K562 (cell line): Measurements from ENCODE around the gene PPP1R14B. TPM values are rescaled to one million over a fixed set of nuclear protein-coding genes. Genes with fewer than 3 reads are reported as not detected.

Experiments used
- ELF1 ChIP-seq: fragments of 200-800 bp; sonication (Bioruptor generic); IDR thresholded peaks from 2 replicates; pipeline ENCODE4 v1.6.1; 2016; ENCODE audit warnings: missing genetic modification characterization, missing compliant biosample characterization
- FUS ChIP-seq: fragments of 200-400 bp; formaldehyde crosslinking; optimal IDR thresholded peaks from 2 replicates; pipeline ENCODE3; 2017; ENCODE audit warnings: low read depth, low read length
- GTF2E2 ChIP-seq: fragments of 200-800 bp; sonication (Bioruptor generic); IDR thresholded peaks from 2 replicates; pipeline ENCODE4 v1.6.1; 2016; ENCODE audit warnings: missing genetic modification characterization, missing compliant biosample characterization
- MED1 ChIP-seq: sonication (generic); formaldehyde crosslinking; IDR thresholded peaks from 2 replicates; pipeline ENCODE4 v1.8.1; 2023; ENCODE audit warnings: missing genetic modification reagents, borderline replicate concordance
- MXI1 ChIP-seq: IDR thresholded peaks from 2 replicates; pipeline ENCODE4 v1.6.1; 2011; ENCODE audit warnings: low read depth, mild to moderate bottlenecking, improper control_type of control experiment, low read length
- NR2F6 ChIP-seq: fragments of 450-650 bp; formaldehyde crosslinking; IDR thresholded peaks from 2 replicates; pipeline ENCODE4 v1.4.0; 2020; ENCODE audit warnings: mild to moderate bottlenecking
- RHOXF2B ChIP-seq: fragments of 250-450 bp; sonication (Bioruptor Pico); conservative IDR thresholded peaks from 2 replicates; pipeline ENCODE4 v1.5.1; 2021
- TCF3 ChIP-seq: sonication (generic); formaldehyde crosslinking; IDR thresholded peaks from 2 replicates; pipeline ENCODE4 v1.4.0; 2020; ENCODE audit warnings: mild to moderate bottlenecking, missing genetic modification reagents
- ZBTB8A ChIP-seq: fragments of 450-650 bp; IDR thresholded peaks from 2 replicates; pipeline ENCODE4 v1.6.1; 2018; ENCODE audit warnings: mild to moderate bottlenecking, moderate library complexity; ENCODE audit not compliant: partially characterized antibody
- ZNF24 ChIP-seq: fragments of 450-650 bp; IDR thresholded peaks from 2 replicates; pipeline ENCODE4 v1.6.1; 2016
- ZNF253 ChIP-seq: fragments of 250-450 bp; sonication (Bioruptor Pico); conservative IDR thresholded peaks from 2 replicates; pipeline ENCODE4 v1.6.1; 2021; ENCODE audit warnings: mild to moderate bottlenecking
- ZNF263 ChIP-seq: sonication (generic); formaldehyde crosslinking; IDR thresholded peaks from 2 replicates; pipeline ENCODE4 v1.8.0; 2022; ENCODE audit warnings: mild to moderate bottlenecking, missing genetic modification reagents, borderline replicate concordance
- ZNF282 ChIP-seq: sonication (generic); formaldehyde crosslinking; IDR thresholded peaks from 2 replicates; pipeline ENCODE4 v1.8.1; 2023; ENCODE audit warnings: missing genetic modification reagents
- ZSCAN32 ChIP-seq: fragments of 450-650 bp; formaldehyde crosslinking; IDR thresholded peaks from 2 replicates; pipeline ENCODE4 v1.4.0; 2020; ENCODE audit warnings: mild to moderate bottlenecking, moderate library complexity
- polyA plus RNA-seq, 8 experiments: library from polyadenylated mRNA; depleted of rRNA in 4 of 8; stranded (reverse) in 5 of 8; unstranded in 3 of 8; fragments of >200 nt; fragmentation: Nextera tagmentation in 2 of 8; fragmentation: Illumina TruSeq in 1 of 8; extraction: Ambion mirVana in 2 of 8; extraction: Trizol in 1 of 8; gene quantifications; 2 replicates each; pipeline versions ENCODE4 v1.2.1 to v1.2.3, GENCODE V29; 2011 to 2014; ENCODE audit warnings: inconsistent platforms in 1 of 8, missing spikeins in 1 of 8
- total RNA-seq, 7 experiments: library from RNA; depleted of rRNA in 6 of 7; stranded (reverse); fragments of >200 nt in 6 of 7; fragmentation: Illumina TruSeq in 2 of 7; extraction: Trizol in 2 of 7; gene quantifications; 2 replicates each; pipeline versions ENCODE4 v1.2.1 to v1.2.3, GENCODE V29; 2011 to 2021; ENCODE audit warnings: low replicate concordance in 1 of 7
- TF ChIP-seq, protein P1 (sequence below): fragments of 150-350 bp; IDR thresholded peaks from 2 replicates; pipeline ENCODE4 v1.6.1; 2014; ENCODE audit warnings: low read depth, mild to moderate bottlenecking, low read length, borderline replicate concordance
- TF ChIP-seq, protein P2 (sequence below): fragments of 450-650 bp; formaldehyde crosslinking; IDR thresholded peaks from 2 replicates; pipeline ENCODE4 v1.4.0; 2022; ENCODE audit warnings: mild to moderate bottlenecking, moderate library complexity

PPP1R14B gene
- total and polyA plus RNA-seq, 9 of the 15 experiments (the other 6 are each of a cell fraction or from before 2014, with no cell fraction given): 7.7 to 566 (median 212) TPM

DNA sequence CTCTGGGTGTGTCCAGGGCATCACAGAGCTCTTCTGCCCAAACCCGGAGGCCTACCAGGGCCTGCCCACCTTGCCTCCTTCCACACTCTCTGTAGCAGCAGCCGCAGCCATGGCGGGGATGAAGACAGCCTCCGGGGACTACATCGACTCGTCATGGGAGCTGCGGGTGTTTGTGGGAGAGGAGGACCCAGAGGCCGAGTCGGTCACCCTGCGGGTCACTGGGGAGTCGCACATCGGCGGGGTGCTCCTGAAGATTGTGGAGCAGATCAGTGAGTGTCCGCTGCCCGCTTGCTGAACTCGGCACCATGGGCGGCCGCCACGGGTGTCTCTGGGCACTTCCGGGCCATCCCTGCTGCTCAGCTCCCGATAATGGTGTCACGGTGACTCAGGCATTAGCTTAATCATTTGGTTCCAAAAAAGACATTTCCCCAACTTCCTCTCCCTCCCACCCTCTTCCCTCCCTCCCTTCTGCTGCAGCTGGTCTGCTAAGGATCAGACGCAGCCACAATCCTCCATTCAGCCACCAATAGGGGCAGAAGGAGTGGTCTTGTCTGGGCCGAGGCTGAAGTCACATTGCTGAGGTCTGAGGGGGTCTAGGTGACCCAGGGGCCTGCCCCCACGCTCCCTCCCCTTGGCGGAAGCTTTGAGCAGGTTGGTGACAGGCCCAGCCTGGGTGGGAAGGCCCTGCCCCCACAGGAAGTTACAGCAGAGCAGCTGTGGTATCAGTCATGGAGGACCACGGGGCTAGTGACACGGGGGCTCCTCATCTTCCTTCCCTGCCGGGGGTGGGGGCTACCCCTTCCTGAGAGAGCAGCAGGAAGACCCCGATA, 39.3 kb downstream of the PPP1R14B start (continued):
- TF ChIP-seq FUS (no peak), NR2F6 (no peak), MED1 (CRISPR knock-in tag) (no peak), ZNF282 (CRISPR knock-in tag) (no peak), ZNF263 (CRISPR knock-in tag) (peak; percentile 48), ELF1 (tag) (peak; percentile 89), MXI1 (0 out of 2 replicates have a peak, but pooled peaks have one; percentile 10), ZBTB8A (no peak), GTF2E2 (tag) (peak; percentile 95), RHOXF2B (CRISPR knock-in tag) (no peak), ZNF24 (no peak), ZSCAN32 (CRISPR knock-in tag) (no peak), TCF3 (CRISPR knock-in tag) (peak; percentile 72), ZNF253 (CRISPR knock-in tag) (no peak)
- TF ChIP-seq, protein P1, sequence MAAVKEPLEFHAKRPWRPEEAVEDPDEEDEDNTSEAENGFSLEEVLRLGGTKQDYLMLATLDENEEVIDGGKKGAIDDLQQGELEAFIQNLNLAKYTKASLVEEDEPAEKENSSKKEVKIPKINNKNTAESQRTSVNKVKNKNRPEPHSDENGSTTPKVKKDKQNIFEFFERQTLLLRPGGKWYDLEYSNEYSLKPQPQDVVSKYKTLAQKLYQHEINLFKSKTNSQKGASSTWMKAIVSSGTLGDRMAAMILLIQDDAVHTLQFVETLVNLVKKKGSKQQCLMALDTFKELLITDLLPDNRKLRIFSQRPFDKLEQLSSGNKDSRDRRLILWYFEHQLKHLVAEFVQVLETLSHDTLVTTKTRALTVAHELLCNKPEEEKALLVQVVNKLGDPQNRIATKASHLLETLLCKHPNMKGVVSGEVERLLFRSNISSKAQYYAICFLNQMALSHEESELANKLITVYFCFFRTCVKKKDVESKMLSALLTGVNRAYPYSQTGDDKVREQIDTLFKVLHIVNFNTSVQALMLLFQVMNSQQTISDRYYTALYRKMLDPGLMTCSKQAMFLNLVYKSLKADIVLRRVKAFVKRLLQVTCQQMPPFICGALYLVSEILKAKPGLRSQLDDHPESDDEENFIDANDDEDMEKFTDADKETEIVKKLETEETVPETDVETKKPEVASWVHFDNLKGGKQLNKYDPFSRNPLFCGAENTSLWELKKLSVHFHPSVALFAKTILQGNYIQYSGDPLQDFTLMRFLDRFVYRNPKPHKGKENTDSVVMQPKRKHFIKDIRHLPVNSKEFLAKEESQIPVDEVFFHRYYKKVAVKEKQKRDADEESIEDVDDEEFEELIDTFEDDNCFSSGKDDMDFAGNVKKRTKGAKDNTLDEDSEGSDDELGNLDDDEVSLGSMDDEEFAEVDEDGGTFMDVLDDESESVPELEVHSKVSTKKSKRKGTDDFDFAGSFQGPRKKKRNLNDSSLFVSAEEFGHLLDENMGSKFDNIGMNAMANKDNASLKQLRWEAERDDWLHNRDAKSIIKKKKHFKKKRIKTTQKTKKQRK: no peak
- TF ChIP-seq, protein P2, sequence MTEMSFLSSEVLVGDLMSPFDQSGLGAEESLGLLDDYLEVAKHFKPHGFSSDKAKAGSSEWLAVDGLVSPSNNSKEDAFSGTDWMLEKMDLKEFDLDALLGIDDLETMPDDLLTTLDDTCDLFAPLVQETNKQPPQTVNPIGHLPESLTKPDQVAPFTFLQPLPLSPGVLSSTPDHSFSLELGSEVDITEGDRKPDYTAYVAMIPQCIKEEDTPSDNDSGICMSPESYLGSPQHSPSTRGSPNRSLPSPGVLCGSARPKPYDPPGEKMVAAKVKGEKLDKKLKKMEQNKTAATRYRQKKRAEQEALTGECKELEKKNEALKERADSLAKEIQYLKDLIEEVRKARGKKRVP (CRISPR knock-in tag): no peak
